GM21825 (cell line): ENCODE measurements around the gene PNMA6E.

Experiments used
- ATAC-seq: cut with Tn5 transposase; IDR thresholded peaks from one replicate; pipeline ENCODE4 v1.9.1; 2021; ENCODE audit warnings: mild to moderate bottlenecking, moderate library complexity; ENCODE audit not compliant: unreplicated experiment

PNMA6E gene

GRCh38 chrX:153401133-153401764 is at the start of gene PNMA6E:
Gene PNMA6E, minus strand, starts transcription at chrX:153401350. Its CDS starts 2,501 bp downstream, at chrX:153398849.
- ATAC-seq = no peak

GRCh38 chrX:153450949-153451277 is 49.8 kb upstream of the PNMA6E start:
- ATAC-seq = no peak

GRCh38 chrX:153450114-153450948 is 49.2 kb upstream of the PNMA6E start:
- ATAC-seq = no peak

GRCh38 chrX:153449368-153450113 is 48.4 kb upstream of the PNMA6E start:
- ATAC-seq = no peak

- no peak for ATAC-seq
Observed at GRCh38 chrX:153448556-153449367, 47.6 kb upstream of the PNMA6E start.

- no peak for ATAC-seq
Observed at GRCh38 chrX:153447581-153447960, 46.4 kb upstream of the PNMA6E start.

- no peak for ATAC-seq
Observed at GRCh38 chrX:153446950-153447580, 45.9 kb upstream of the PNMA6E start.

GRCh38 chrX:153446636-153446936 is 45.4 kb upstream of the PNMA6E start:
- ATAC-seq = no peak

GRCh38 chrX:153445856-153446635 is 44.9 kb upstream of the PNMA6E start, which contains the start of gene TREX2:
Gene TREX2, minus strand, starts transcription at chrX:153446056. Its CDS starts 626 bp downstream, at chrX:153445430.
- no peak for ATAC-seq

GRCh38 chrX:153445106-153445855 is 44.1 kb upstream of the PNMA6E start:
- ATAC-seq = no peak

GRCh38 chrX:153444333-153445011 is 43.3 kb upstream of the PNMA6E start:
- ATAC-seq = no peak

- ATAC-seq = no peak
Observed at GRCh38 chrX:153443476-153444332, 42.6 kb upstream of the PNMA6E start.

GRCh38 chrX:153442463-153442862 is 41.3 kb upstream of the PNMA6E start:
- no peak for ATAC-seq

GRCh38 chrX:153441981-153442380 is 40.8 kb upstream of the PNMA6E start:
- no peak for ATAC-seq

GRCh38 chrX:153441296-153441695 is 40.1 kb upstream of the PNMA6E start:
- no peak for ATAC-seq

- no peak for ATAC-seq
Observed at GRCh38 chrX:153440556-153441135, 39.5 kb upstream of the PNMA6E start.

GRCh38 chrX:153439977-153440376 is 38.8 kb upstream of the PNMA6E start:
- ATAC-seq = no peak
